CD4-positive, CD25-positive, alpha-beta regulatory T cell (primary cell): ENCODE data around the gene ITSN2. TPM values are rescaled to one million over a fixed set of nuclear protein-coding genes. Genes with fewer than 3 reads are reported as not detected.

Experiments
- ATAC-seq, 2 donors: fragments of 150-1000 bp; cut with Tn5 transposase; one replicate each; pipeline ENCODE4 v1.10.0; 2021; ENCODE audit warnings: low read depth in 2 of 2, moderate number of reproducible peaks in 2 of 2, moderate library complexity in 1 of 2
- DNase-seq, 3 donors: peaks; one replicate each; pipeline versions ENCODE4 v3.0.0 to v3.0.0-alpha.2; 2012 to 2022; ENCODE audit warnings: mixed read lengths in 1 of 3
- H3K27ac ChIP-seq: one replicate; pipeline ENCODE4 v1.7.0; 2013; ENCODE audit warnings: mild to moderate bottlenecking, low read length; ENCODE audit not compliant: insufficient read depth, poor library complexity, severe bottlenecking
- H3K27me3 ChIP-seq: one replicate; pipeline ENCODE4 v1.7.0; 2013; ENCODE audit warnings: low read length; ENCODE audit not compliant: control insufficient read depth, insufficient read depth
- H3K36me3 ChIP-seq: one replicate; pipeline ENCODE4 v1.7.0; 2013; ENCODE audit warnings: mild to moderate bottlenecking, low read length, moderate library complexity; ENCODE audit not compliant: control insufficient read depth, insufficient read depth
- H3K4me1 ChIP-seq: 2 replicates; pipeline ENCODE4 v1.7.0; 2013; ENCODE audit warnings: mild to moderate bottlenecking, low read length; ENCODE audit not compliant: insufficient read depth, control insufficient read depth, poor library complexity, severe bottlenecking
- H3K4me3 ChIP-seq: one replicate; pipeline ENCODE4 v1.7.0; 2013; ENCODE audit warnings: low read depth, mild to moderate bottlenecking, low read length, moderate library complexity
- H3K9me3 ChIP-seq, 2 experiments: 1 replicate in 1 of 2; 2 replicates in 1 of 2; pipeline ENCODE4 v1.7.0; 2013; ENCODE audit warnings: low read length in 2 of 2, mild to moderate bottlenecking in 1 of 2, moderate library complexity in 1 of 2; ENCODE audit not compliant: control insufficient read depth in 2 of 2
- H3K27ac Mint-ChIP-seq, 3 donors: one replicate each; pipeline ENCODE4 v1.8.0; 2020 to 2022; ENCODE audit warnings: mild to moderate bottlenecking in 3 of 3, mixed read lengths in 3 of 3, moderate library complexity in 2 of 3
- H3K27me3 Mint-ChIP-seq: one replicate; pipeline ENCODE4 v1.8.0; 2022; ENCODE audit warnings: mild to moderate bottlenecking, mixed read lengths
- H3K36me3 Mint-ChIP-seq: one replicate; pipeline ENCODE4 v1.8.0; 2020; ENCODE audit warnings: mixed read lengths
- H3K4me1 Mint-ChIP-seq, 4 donors: one replicate each; pipeline ENCODE4 v1.8.0; 2020 to 2022; ENCODE audit warnings: mixed read lengths in 4 of 4, mild to moderate bottlenecking in 1 of 4
- H3K4me3 Mint-ChIP-seq, 4 donors: one replicate each; pipeline ENCODE4 v1.8.0; 2020 to 2022; ENCODE audit warnings: mild to moderate bottlenecking in 4 of 4, mixed read lengths in 4 of 4, moderate library complexity in 3 of 4
- H3K9me3 Mint-ChIP-seq, 7 donors: one replicate each; pipeline ENCODE4 v1.8.0; 2020 to 2022; ENCODE audit warnings: mixed read lengths in 7 of 7, mild to moderate bottlenecking in 3 of 7, moderate library complexity in 2 of 7
- polyA plus RNA-seq, 4 donors: library from polyadenylated mRNA; unstranded; fragments of 300-500 nt; fragmentation: Illumina TruSeq; gene quantifications; one replicate each; pipeline ENCODE4 v1.2.3, GENCODE V29; 2021
- total RNA-seq: library from RNA; stranded (reverse); gene quantifications from one replicate; pipeline ENCODE4 v1.2.3, GENCODE V29; 2022

Gene ITSN2
- total and polyA plus RNA-seq, 5 donors from 2014 or later = 54.0 to 115 (median 58.9) TPM

- H3K4me1 Mint-ChIP-seq = peaks cover 0 to 7% (median 6%) of the 10 kb centered on the region in 4 donors
- H3K36me3 Mint-ChIP-seq = no peaks in the 10 kb centered on the region
- ATAC-seq (no peak), DNase-seq (no peak)
- peaks cover 2% of the 10 kb centered on the region for H3K4me1 ChIP-seq
- H3K27ac ChIP-seq = no peak overlapping the region
- no peaks in the 10 kb centered on the region for H3K36me3 ChIP-seq
- no peak overlapping the region for H3K4me3 Mint-ChIP-seq
- H3K9me3 ChIP-seq = no peaks in the 10 kb centered on the region
- H3K27me3 ChIP-seq = peaks cover 5% of the 10 kb centered on the region
- H3K27me3 Mint-ChIP-seq = peaks cover 44% of the 10 kb centered on the region
- H3K4me3 ChIP-seq = no peak overlapping the region
- peaks cover 0 to 2% (median 0%) of the 10 kb centered on the region in 7 donors for H3K9me3 Mint-ChIP-seq
- no peak overlapping the region for H3K27ac Mint-ChIP-seq
Measured at GRCh38 chr2:24400207-24400907, 40.0 kb upstream of the ITSN2 start.

GRCh38 chr2:24399434-24400206 lies 39.3 kb upstream of the ITSN2 start:
- no peak overlapping the region for H3K27ac Mint-ChIP-seq
- H3K4me1 Mint-ChIP-seq = peaks cover 0 to 7% (median 6%) of the 10 kb centered on the region in 4 donors
- no peak overlapping the region for H3K4me3 Mint-ChIP-seq

GRCh38 chr2:24394998-24395397 lies 34.7 kb upstream of the ITSN2 start:
- Mint-ChIP-seq H3K27ac (no peak overlapping the region), H3K4me1 (no peaks in the 10 kb centered on the region), H3K36me3 (no peaks in the 10 kb centered on the region), H3K4me3 (no peak overlapping the region), H3K27me3 (peaks cover 18% of the 10 kb centered on the region), H3K9me3 (peaks cover 0 to under 1% (median 0%) of the 10 kb centered on the region in 7 donors)
- no peaks in the 10 kb centered on the region for H3K4me1 ChIP-seq
- H3K27ac ChIP-seq = no peak overlapping the region
- ATAC-seq (no peak), DNase-seq (no peak)
- no peaks in the 10 kb centered on the region for H3K9me3 ChIP-seq
- no peaks in the 10 kb centered on the region for H3K36me3 ChIP-seq
- H3K27me3 ChIP-seq = peaks cover 2% of the 10 kb centered on the region
- no peak overlapping the region for H3K4me3 ChIP-seq

More at GRCh38 chr2:24399434-24400206, 39.3 kb upstream of the ITSN2 start:
- Histone ChIP-seq H3K4me3 (no peak overlapping the region), H3K36me3 (no peaks in the 10 kb centered on the region), H3K27ac (no peak overlapping the region), H3K9me3 (no peaks in the 10 kb centered on the region), H3K4me1 (peaks cover 2% of the 10 kb centered on the region), H3K27me3 (peaks cover 5% of the 10 kb centered on the region)
- Mint-ChIP-seq H3K27me3 (peaks cover 41% of the 10 kb centered on the region), H3K9me3 (peaks cover 0 to 2% (median 0%) of the 10 kb centered on the region in 7 donors), H3K36me3 (no peaks in the 10 kb centered on the region)
- ATAC-seq (no peak), DNase-seq (no peak)

- Mint-ChIP-seq H3K27me3 (peaks cover 18% of the 10 kb centered on the region), H3K36me3 (no peaks in the 10 kb centered on the region), H3K4me3 (no peak overlapping the region), H3K27ac (no peak overlapping the region), H3K4me1 (no peaks in the 10 kb centered on the region), H3K9me3 (no peaks in the 10 kb centered on the region)
- H3K4me3 ChIP-seq = no peak overlapping the region
- H3K27me3 ChIP-seq = peaks cover 2% of the 10 kb centered on the region
- ATAC-seq = no peak
- H3K9me3 ChIP-seq = no peaks in the 10 kb centered on the region
- no peaks in the 10 kb centered on the region for H3K36me3 ChIP-seq
- no peaks in the 10 kb centered on the region for H3K4me1 ChIP-seq
- no peak overlapping the region for H3K27ac ChIP-seq
- no peak for DNase-seq
Measured at GRCh38 chr2:24392542-24393059, 32.3 kb upstream of the ITSN2 start.

- H3K9me3 Mint-ChIP-seq = no peaks in the 10 kb centered on the region
- ATAC-seq (no peak), DNase-seq (peak in 1 of 3 donors; percentile 21)
- peaks cover 0 to 5% (median 0%) of the 10 kb centered on the region in 4 donors for H3K4me1 Mint-ChIP-seq
- H3K4me3 Mint-ChIP-seq = no peak overlapping the region
- H3K9me3 ChIP-seq = no peaks in the 10 kb centered on the region
- H3K36me3 ChIP-seq = no peaks in the 10 kb centered on the region
- H3K27me3 Mint-ChIP-seq = peaks cover 10% of the 10 kb centered on the region
- H3K27me3 ChIP-seq = no peaks in the 10 kb centered on the region
- no peak overlapping the region for H3K4me3 ChIP-seq
- no peaks in the 10 kb centered on the region for H3K36me3 Mint-ChIP-seq
- H3K27ac Mint-ChIP-seq = no peak overlapping the region
- no peaks in the 10 kb centered on the region for H3K4me1 ChIP-seq
- no peak overlapping the region for H3K27ac ChIP-seq
Measured at GRCh38 chr2:24385366-24385765, 25.0 kb upstream of the ITSN2 start.

- Histone ChIP-seq H3K27me3 (no peaks in the 10 kb centered on the region), H3K4me3 (no peak overlapping the region), H3K9me3 (no peaks in the 10 kb centered on the region), H3K36me3 (no peaks in the 10 kb centered on the region), H3K27ac (no peak overlapping the region), H3K4me1 (no peaks in the 10 kb centered on the region)
- H3K27ac Mint-ChIP-seq = no peak overlapping the region
- no peaks in the 10 kb centered on the region for H3K36me3 Mint-ChIP-seq
- DNase-seq (peak; percentile 36 to 69 (median 68)), ATAC-seq (peak; percentile 85 to 88)
- H3K4me3 Mint-ChIP-seq = no peak overlapping the region
- H3K27me3 Mint-ChIP-seq = peaks cover 10% of the 10 kb centered on the region
- H3K9me3 Mint-ChIP-seq = no peaks in the 10 kb centered on the region
- peaks cover 0 to 5% (median 0%) of the 10 kb centered on the region in 4 donors for H3K4me1 Mint-ChIP-seq
Measured at GRCh38 chr2:24382363-24383073, 22.2 kb upstream of the ITSN2 start.

- H3K27ac Mint-ChIP-seq = no peak overlapping the region
- H3K36me3 ChIP-seq = no peaks in the 10 kb centered on the region
- H3K4me3 Mint-ChIP-seq = no peak overlapping the region
- H3K27me3 ChIP-seq = no peaks in the 10 kb centered on the region
- H3K4me3 ChIP-seq = no peak overlapping the region
- no peak overlapping the region for H3K27ac ChIP-seq
- no peaks in the 10 kb centered on the region for H3K9me3 ChIP-seq
- no peak for DNase-seq
- peaks cover 4% of the 10 kb centered on the region for H3K27me3 Mint-ChIP-seq
- no peak for ATAC-seq
- no peaks in the 10 kb centered on the region for H3K36me3 Mint-ChIP-seq
- H3K4me1 ChIP-seq = no peaks in the 10 kb centered on the region
- H3K4me1 Mint-ChIP-seq = peaks cover 0 to 5% (median 0%) of the 10 kb centered on the region in 4 donors
- no peaks in the 10 kb centered on the region for H3K9me3 Mint-ChIP-seq
Measured at GRCh38 chr2:24380820-24381219, 20.5 kb upstream of the ITSN2 start.
